ENCODE measurements around the gene MAPT.
"Not testable (repeated sequence)": the region's sequence is repeated elsewhere in the genome, so short reads cannot be mapped to it uniquely, and the experiment has no call there.

The MAPT gene

GRCh38 chr17:45931677-45932076, 37.3 kb downstream of the MAPT start:
- DNase-seq: no peak

- DNase-seq: no peak
These were observed 40.0 kb downstream of the MAPT start for GRCh38 chr17:45934044-45934979.

- DNase-seq: no peak
These were observed 40.9 kb downstream of the MAPT start for GRCh38 chr17:45935197-45935709.

- DNase-seq: no peak
These were observed 41.6 kb downstream of the MAPT start for GRCh38 chr17:45935710-45936509.

GRCh38 chr17:45936610-45937009, 42.3 kb downstream of the MAPT start:
- DNase-seq: no peak

- not testable (repeated sequence) for DNase-seq
These were observed 42.8 kb downstream of the MAPT start for GRCh38 chr17:45937186-45937585.

- DNase-seq: no peak
These were observed 45.0 kb downstream of the MAPT start for GRCh38 chr17:45939395-45939794.

GRCh38 chr17:45940293-45940692, 45.9 kb downstream of the MAPT start:
- DNase-seq: no peak

GRCh38 chr17:45940826-45941225, 46.5 kb downstream of the MAPT start:
- DNase-seq: no peak

- no peak for DNase-seq
These were observed 47.0 kb downstream of the MAPT start for GRCh38 chr17:45941395-45941794.

- no peak for DNase-seq
These were observed 47.9 kb downstream of the MAPT start for GRCh38 chr17:45942284-45942683.

GRCh38 chr17:45946841-45947256, 52.5 kb downstream of the MAPT start:
- no peak for DNase-seq

- DNase-seq: no peak
These were observed 54.1 kb downstream of the MAPT start for GRCh38 chr17:45948498-45948880.

GRCh38 chr17:45948881-45949624, 54.7 kb downstream of the MAPT start:
- peak; percentile 2 to 59 (median 22) for DNase-seq

- no peak for DNase-seq
These were observed 55.5 kb downstream of the MAPT start for GRCh38 chr17:45949755-45950320.

- DNase-seq: no peak
These were observed 56.5 kb downstream of the MAPT start for GRCh38 chr17:45950888-45951287.

GRCh38 chr17:45951403-45951802, 57.0 kb downstream of the MAPT start:
- no peak for DNase-seq

GRCh38 chr17:45951941-45952340, 57.6 kb downstream of the MAPT start:
- no peak for DNase-seq

- no peak for DNase-seq
These were observed 58.5 kb downstream of the MAPT start for GRCh38 chr17:45952814-45953320.

GRCh38 chr17:45953561-45953960, 59.2 kb downstream of the MAPT start:
- DNase-seq: no peak

GRCh38 chr17:45954914-45955313, 60.6 kb downstream of the MAPT start:
- DNase-seq: no peak

- DNase-seq: no peak
These were observed 61.0 kb downstream of the MAPT start for GRCh38 chr17:45955326-45955725.
